H9 (cell line): ENCODE results near the gene ADAM17. TPM values are rescaled to one million over a fixed set of nuclear protein-coding genes. Genes with fewer than 3 reads are reported as not detected.

Experiments used
- DNase-seq: peaks from one replicate; pipeline ENCODE4 v3.0.0-alpha.2; 2017
- H2AFZ ChIP-seq: one replicate; pipeline ENCODE4 v1.6.1; 2013; ENCODE audit warnings: mild to moderate bottlenecking, low read length, control low read depth, moderate library complexity
- H2AK5ac ChIP-seq: 2 replicates; pipeline ENCODE4 v1.6.1; 2013; ENCODE audit warnings: low read length, control low read depth, mixed read lengths; ENCODE audit not compliant: insufficient read length
- H2BK120ac ChIP-seq: one replicate; pipeline ENCODE4 v1.6.1; 2013; ENCODE audit warnings: low read depth, mild to moderate bottlenecking, low read length, control low read depth, inconsistent platforms; ENCODE audit not compliant: poor library complexity, severe bottlenecking
- H2BK12ac ChIP-seq: 2 replicates; pipeline ENCODE4 v1.6.1; 2013; ENCODE audit warnings: low read length, control low read depth, mixed read lengths, low read depth; ENCODE audit not compliant: insufficient read length
- H2BK15ac ChIP-seq: 2 replicates; pipeline ENCODE4 v1.6.1; 2013; ENCODE audit warnings: low read depth, low read length, control low read depth
- H2BK20ac ChIP-seq: one replicate; pipeline ENCODE4 v1.6.1; 2013; ENCODE audit warnings: low read depth, mild to moderate bottlenecking, low read length, control low read depth, inconsistent platforms; ENCODE audit not compliant: poor library complexity, severe bottlenecking
- H2BK5ac ChIP-seq: 2 replicates; pipeline ENCODE4 v1.6.1; 2013; ENCODE audit warnings: low read length, control low read depth, mixed read lengths; ENCODE audit not compliant: insufficient read length
- H3K14ac ChIP-seq: 2 replicates; pipeline ENCODE4 v1.6.1; 2013; ENCODE audit warnings: low read length, control low read depth; ENCODE audit not compliant: insufficient read depth
- H3K18ac ChIP-seq: 2 replicates; pipeline ENCODE4 v1.6.1; 2013; ENCODE audit warnings: low read depth, mild to moderate bottlenecking, mixed read lengths, low read length, control low read depth; ENCODE audit not compliant: insufficient read length
- H3K23ac ChIP-seq: 2 replicates; pipeline ENCODE4 v1.6.1; 2013; ENCODE audit warnings: low read length, control low read depth, mixed read lengths, low read depth; ENCODE audit not compliant: insufficient read length
- H3K23me2 ChIP-seq: 2 replicates; pipeline ENCODE4 v1.6.1; 2013; ENCODE audit warnings: low read depth, mild to moderate bottlenecking, mixed read lengths, low read length, control low read depth; ENCODE audit not compliant: insufficient read length, poor library complexity, severe bottlenecking
- H3K27ac ChIP-seq: 2 replicates; pipeline ENCODE4 v1.5.1; 2013; ENCODE audit warnings: low read length, control low read depth, mixed read lengths, low read depth; ENCODE audit not compliant: insufficient read length
- H3K27me3 ChIP-seq: 2 replicates; pipeline ENCODE4 v1.6.1; 2013; ENCODE audit warnings: low read length, control low read depth, inconsistent platforms; ENCODE audit not compliant: insufficient read depth
- H3K4ac ChIP-seq: 2 replicates; pipeline ENCODE4 v1.6.1; 2013; ENCODE audit warnings: low read depth, mild to moderate bottlenecking, control low read depth, inconsistent platforms, low read length, moderate library complexity
- H3K4me1 ChIP-seq: 2 replicates; pipeline ENCODE4 v1.6.1; 2013; ENCODE audit warnings: low read length, control low read depth, inconsistent platforms; ENCODE audit not compliant: insufficient read depth
- H3K4me2 ChIP-seq: 2 replicates; pipeline ENCODE4 v1.6.1; 2013; ENCODE audit warnings: low read length, control low read depth, mixed read lengths; ENCODE audit not compliant: insufficient read length, insufficient read depth
- H3K56ac ChIP-seq: 2 replicates; pipeline ENCODE4 v1.6.1; 2013; ENCODE audit warnings: low read depth, mild to moderate bottlenecking, mixed read lengths, low read length, control low read depth; ENCODE audit not compliant: insufficient read length
- H3K79me1 ChIP-seq: 2 replicates; pipeline ENCODE4 v1.6.1; 2013; ENCODE audit warnings: low read depth, mild to moderate bottlenecking, moderate library complexity, low read length, control low read depth, inconsistent platforms; ENCODE audit not compliant: insufficient read depth, poor library complexity, severe bottlenecking
- H3K79me2 ChIP-seq: 2 replicates; pipeline ENCODE4 v1.6.1; 2013; ENCODE audit warnings: low read length, control low read depth, inconsistent platforms; ENCODE audit not compliant: insufficient read depth
- H3K9ac ChIP-seq: 2 replicates; pipeline ENCODE4 v1.6.1; 2013; ENCODE audit warnings: low read length, control low read depth, mixed read lengths; ENCODE audit not compliant: insufficient read length; ENCODE audit errors: extremely low read depth
- H3K9me3 ChIP-seq: one replicate; pipeline ENCODE4 v1.6.1; 2013; ENCODE audit warnings: low read depth, low read length, inconsistent platforms; ENCODE audit not compliant: control insufficient read depth
- H3T11ph ChIP-seq: one replicate; pipeline ENCODE4 v1.6.1; 2013; ENCODE audit warnings: mild to moderate bottlenecking, low read length, control low read depth, inconsistent platforms
- H4K20me1 ChIP-seq: one replicate; pipeline ENCODE4 v1.6.1; 2013; ENCODE audit not compliant: control insufficient read depth, insufficient read length, insufficient read depth
- H4K5ac ChIP-seq: 2 replicates; pipeline ENCODE4 v1.6.1; 2013; ENCODE audit warnings: low read depth, mild to moderate bottlenecking, mixed read lengths, low read length, control low read depth; ENCODE audit not compliant: insufficient read length
- H4K8ac ChIP-seq: replicated peaks from 2 replicates; pipeline ENCODE4 v1.6.1; 2013; ENCODE audit warnings: low read length, control low read depth, mixed read lengths, low read depth; ENCODE audit not compliant: insufficient read length
- H4K91ac ChIP-seq: 2 replicates; pipeline ENCODE4 v1.6.1; 2013; ENCODE audit warnings: low read depth, mild to moderate bottlenecking, moderate library complexity, mixed read lengths, low read length, control low read depth; ENCODE audit not compliant: insufficient read length
- H3K27ac Mint-ChIP-seq, 3 experiments: 2 replicates in 2 of 3; 3 replicates in 1 of 3; pipeline ENCODE4 v1.8.0; 2020 to 2021; ENCODE audit warnings: mixed read lengths in 3 of 3, mild to moderate bottlenecking in 1 of 3, moderate library complexity in 1 of 3
- H3K27me3 Mint-ChIP-seq: 2 replicates; pipeline ENCODE4 v1.8.0; 2021; ENCODE audit warnings: low read depth, mild to moderate bottlenecking, moderate library complexity, mixed read lengths
- H3K36me3 Mint-ChIP-seq, 3 experiments: 2 replicates in 2 of 3; 3 replicates in 1 of 3; pipeline ENCODE4 v1.8.0; 2020 to 2021; ENCODE audit warnings: low read depth in 3 of 3, mixed read lengths in 3 of 3; ENCODE audit not compliant: insufficient read depth in 1 of 3
- H3K4me1 Mint-ChIP-seq, 2 experiments: 2 replicates each; pipeline ENCODE4 v1.8.0; 2020; ENCODE audit warnings: mixed read lengths in 2 of 2
- H3K4me3 Mint-ChIP-seq, 2 experiments: 2 replicates in 1 of 2; 3 replicates in 1 of 2; pipeline ENCODE4 v1.8.0; 2020 to 2021; ENCODE audit warnings: mild to moderate bottlenecking in 2 of 2, mixed read lengths in 2 of 2, moderate library complexity in 1 of 2
- H3K9me3 Mint-ChIP-seq, 2 experiments: 2 replicates in 1 of 2; 3 replicates in 1 of 2; pipeline ENCODE4 v1.8.0; 2020; ENCODE audit warnings: mild to moderate bottlenecking in 2 of 2, mixed read lengths in 2 of 2, moderate library complexity in 1 of 2
- CTCF ChIP-seq: fragments of 200-600 bp; sonication (generic); conservative IDR thresholded peaks from 3 replicates; pipeline ENCODE4 v1.8.0; 2021; ENCODE audit warnings: antibody characterized with exemption, mild to moderate bottlenecking
- WGBS: extraction: QIAGEN DNeasy Blood & Tissue Kit; methylation state at CpG from one replicate; pipeline ENCODE4 v1.1.7; 2013; ENCODE audit warnings: missing lambda C conversion rate, low lambda C conversion rate, mixed read lengths; ENCODE audit not compliant: insufficient read length; ENCODE audit errors: extremely low coverage; 5-methylcytosine and 5-hydroxymethylcytosine counted together
- total RNA-seq: library from RNA; stranded (reverse); gene quantifications from 2 replicates; pipeline ENCODE4 v1.2.1, GENCODE V29; 2021

The ADAM17 gene
- total RNA-seq, 1 experiment from 2014 or later: 26.3 TPM

- no peak for TF ChIP-seq CTCF
- Histone ChIP-seq H2BK20ac (no peak overlapping the region), H2BK120ac (no peak overlapping the region), H3K56ac (no peak overlapping the region), H2BK12ac (no peak overlapping the region), H3K9me3 (no peaks in the 10 kb centered on the region), H3K23me2 (no peaks in the 10 kb centered on the region), H3K79me2 (no peaks in the 10 kb centered on the region), H3K4me1 (no peaks in the 10 kb centered on the region), H2BK15ac (no peak overlapping the region), H3K27me3 (no peaks in the 10 kb centered on the region), H3K4ac (no peak overlapping the region), H2AFZ (no peak overlapping the region), H3K18ac (no peak overlapping the region), H4K8ac (no peak overlapping the region), H3K23ac (no peak overlapping the region), H3K79me1 (no peaks in the 10 kb centered on the region), H4K91ac (no peak overlapping the region), H4K20me1 (no peaks in the 10 kb centered on the region), H3K4me2 (no peak overlapping the region), H3K14ac (no peak overlapping the region), H2AK5ac (no peak overlapping the region), H3T11ph (no peak overlapping the region), H4K5ac (no peak overlapping the region), H3K9ac (no peak overlapping the region), H2BK5ac (no peak overlapping the region), H3K27ac (no peak overlapping the region)
- no peaks in the 10 kb centered on the region for H3K9me3 Mint-ChIP-seq
- H3K4me3 Mint-ChIP-seq: no peak overlapping the region
- H3K27ac Mint-ChIP-seq: no peak overlapping the region
- peaks cover 22 to 65% (median 54%) of the 10 kb centered on the region in 3 experiments; a peak in 6 of 7 replicates for H3K36me3 Mint-ChIP-seq
- H3K4me1 Mint-ChIP-seq: no peaks in the 10 kb centered on the region
- DNase-seq: no peak
- WGBS: no CpG with 5 or more reads among the region's 1 CpG
- no peaks in the 10 kb centered on the region for H3K27me3 Mint-ChIP-seq
Observed at GRCh38 chr2:9451231-9451630, 104.4 kb downstream of the ADAM17 start.
